ENCODE results near the gene MEGF6.

Gene MEGF6

GRCh38 chr1:3631320-3632260 lies 20.3 kb upstream of the MEGF6 start:
- TF ChIP-seq, protein P1, sequence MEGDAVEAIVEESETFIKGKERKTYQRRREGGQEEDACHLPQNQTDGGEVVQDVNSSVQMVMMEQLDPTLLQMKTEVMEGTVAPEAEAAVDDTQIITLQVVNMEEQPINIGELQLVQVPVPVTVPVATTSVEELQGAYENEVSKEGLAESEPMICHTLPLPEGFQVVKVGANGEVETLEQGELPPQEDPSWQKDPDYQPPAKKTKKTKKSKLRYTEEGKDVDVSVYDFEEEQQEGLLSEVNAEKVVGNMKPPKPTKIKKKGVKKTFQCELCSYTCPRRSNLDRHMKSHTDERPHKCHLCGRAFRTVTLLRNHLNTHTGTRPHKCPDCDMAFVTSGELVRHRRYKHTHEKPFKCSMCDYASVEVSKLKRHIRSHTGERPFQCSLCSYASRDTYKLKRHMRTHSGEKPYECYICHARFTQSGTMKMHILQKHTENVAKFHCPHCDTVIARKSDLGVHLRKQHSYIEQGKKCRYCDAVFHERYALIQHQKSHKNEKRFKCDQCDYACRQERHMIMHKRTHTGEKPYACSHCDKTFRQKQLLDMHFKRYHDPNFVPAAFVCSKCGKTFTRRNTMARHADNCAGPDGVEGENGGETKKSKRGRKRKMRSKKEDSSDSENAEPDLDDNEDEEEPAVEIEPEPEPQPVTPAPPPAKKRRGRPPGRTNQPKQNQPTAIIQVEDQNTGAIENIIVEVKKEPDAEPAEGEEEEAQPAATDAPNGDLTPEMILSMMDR (IDR thresholded peaks at IDR 0.05), result no peak
- TF ChIP-seq ZFX (IDR thresholded peaks at IDR 0.05; ENCODE audit: borderline replicate concordance), result no peak
- H3K27ac ChIP-seq, result no peak overlapping the region

DNA sequence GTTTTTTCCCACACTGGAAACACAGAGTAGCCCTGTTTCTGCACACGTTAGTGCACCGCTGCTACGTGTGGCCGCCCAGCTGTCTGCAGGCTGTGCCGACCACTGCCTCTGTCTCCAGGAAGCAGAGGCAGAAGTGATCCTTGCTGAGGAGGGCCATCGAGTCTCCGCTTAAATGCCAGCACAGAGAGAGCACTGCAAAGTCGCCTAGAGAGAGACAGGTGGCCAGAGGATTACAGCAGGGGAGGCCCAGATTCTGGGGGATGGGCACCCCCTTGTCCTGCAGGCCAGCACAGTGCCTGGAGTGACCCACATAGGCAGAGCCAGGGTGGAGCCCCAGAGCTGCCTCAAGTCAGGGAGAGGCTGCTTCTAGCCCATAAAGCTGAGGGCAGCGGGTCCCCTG lies 19.6 kb upstream of the MEGF6 start:
- no peak for TF ChIP-seq ZFX (IDR thresholded peaks at IDR 0.05; ENCODE audit: borderline replicate concordance)
- TF ChIP-seq, protein P1 (IDR thresholded peaks at IDR 0.05), result no peak
- no peak overlapping the region for H3K27ac ChIP-seq

- no peak overlapping the region for H3K27ac ChIP-seq
- TF ChIP-seq, protein P1 (IDR thresholded peaks at IDR 0.05), result no peak
- TF ChIP-seq ZFX (IDR thresholded peaks at IDR 0.05; ENCODE audit: borderline replicate concordance), result no peak
These were observed 18.9 kb upstream of the MEGF6 start for GRCh38 chr1:3630161-3630611.

- H3K27ac ChIP-seq, result no peak overlapping the region
- TF ChIP-seq, protein P1 (IDR thresholded peaks at IDR 0.05), result no peak
- TF ChIP-seq ZFX (IDR thresholded peaks at IDR 0.05; ENCODE audit: borderline replicate concordance), result no peak
These were observed 18.4 kb upstream of the MEGF6 start for GRCh38 chr1:3629561-3630160.

DNA sequence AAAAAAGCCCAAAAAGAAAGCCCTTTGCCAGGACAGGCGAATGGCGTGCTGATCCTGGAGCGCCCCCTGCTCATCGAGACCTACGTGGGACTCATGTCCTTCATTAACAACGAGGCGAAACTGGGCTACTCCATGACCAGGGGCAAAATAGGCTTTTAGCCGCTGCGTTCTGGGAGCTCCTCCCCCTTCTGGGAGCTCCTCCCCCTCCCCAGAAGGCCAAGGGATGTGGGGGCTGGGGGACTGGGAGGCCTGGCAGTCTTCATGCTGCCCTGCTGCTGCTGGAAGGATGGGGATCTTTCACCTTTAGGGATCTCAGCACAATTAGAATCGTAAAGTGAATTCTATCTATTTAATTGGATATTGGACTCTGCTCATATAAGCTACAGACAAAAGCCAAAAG lies 17.1 kb upstream of the MEGF6 start:
- no peak overlapping the region for H3K27ac ChIP-seq
- TF ChIP-seq, protein P1 (IDR thresholded peaks at IDR 0.05), result no peak
- TF ChIP-seq ZFX (IDR thresholded peaks at IDR 0.05; ENCODE audit: borderline replicate concordance), result no peak

DNA sequence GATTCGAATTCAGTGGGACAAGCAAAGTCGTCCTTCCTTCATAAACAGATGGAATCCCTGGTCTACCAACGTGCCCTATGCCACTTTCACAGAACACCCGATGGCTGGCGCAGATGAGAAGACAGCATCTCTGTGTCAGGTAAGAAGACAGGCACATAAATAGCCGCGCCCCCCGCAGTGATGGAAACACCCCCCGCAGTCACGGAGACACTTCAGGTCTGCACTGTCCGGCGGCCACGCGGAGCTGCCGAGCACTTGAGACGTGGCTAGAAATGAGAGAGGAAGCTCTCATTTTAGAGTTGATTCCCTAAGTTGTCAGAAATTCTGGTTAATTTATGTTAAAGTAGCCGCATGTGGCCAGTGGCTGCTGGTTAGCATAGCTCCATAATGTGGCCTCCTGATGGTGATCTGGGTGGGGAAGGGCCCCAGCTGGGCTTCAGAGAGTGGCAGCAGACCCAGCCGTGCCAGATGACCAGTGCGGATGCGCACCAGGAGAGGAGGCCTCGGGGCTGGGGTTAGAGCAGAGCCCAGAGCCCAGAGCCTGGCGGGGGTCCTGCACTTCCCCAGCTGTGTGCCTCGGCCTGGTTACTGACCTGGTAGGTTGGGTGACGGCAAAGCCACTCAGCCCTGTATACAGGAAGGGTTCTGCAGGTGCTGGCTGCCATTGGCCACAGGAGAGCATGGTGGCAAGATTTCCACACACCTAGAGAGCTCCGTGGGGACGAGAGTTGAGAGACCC lies 16.4 kb upstream of the MEGF6 start:
- TF ChIP-seq, protein P1 (IDR thresholded peaks at IDR 0.05), result no peak
- H3K27ac ChIP-seq, result no peak overlapping the region
